Kidney epithelial cell (primary cell): ENCODE data around the gene FGF21. TPM values are rescaled to one million over a fixed set of nuclear protein-coding genes. Genes with fewer than 3 reads are reported as not detected.
"Not testable (repeated sequence)": the region's sequence is repeated elsewhere in the genome, so short reads cannot be mapped to it uniquely, and the experiment has no call there.

Experiments
- DNase-seq: peaks from one replicate; pipeline ENCODE4 v3.0.0-alpha.2; 2010; ENCODE audit warnings: low read depth
- H3K27me3 ChIP-seq: 2 replicates; pipeline ENCODE4 v1.6.0; 2011; ENCODE audit warnings: low read length; ENCODE audit not compliant: control insufficient read depth, insufficient read depth
- H3K36me3 ChIP-seq: 2 replicates; pipeline ENCODE4 v1.5.1; 2011; ENCODE audit warnings: low read length; ENCODE audit not compliant: control insufficient read depth, insufficient read depth
- H3K4me3 ChIP-seq: 2 replicates; pipeline ENCODE4 v1.5.1; 2011; ENCODE audit warnings: low read depth, mild to moderate bottlenecking, control low read depth, low read length
- CTCF ChIP-seq: IDR thresholded peaks from 2 replicates; pipeline ENCODE4 v1.5.1; 2011; ENCODE audit warnings: mild to moderate bottlenecking, moderate library complexity, low read length, control low read depth, inconsistent platforms; ENCODE audit not compliant: insufficient read depth, poor library complexity, severe bottlenecking
- total RNA-seq: library from RNA; depleted of rRNA; stranded (reverse); fragments of >200 nt; gene quantifications from 2 replicates; pipeline ENCODE4 v1.2.3, GENCODE V29; 2015

Gene FGF21
- total RNA-seq, 1 donor from 2014 or later, result 0.13 TPM

DNA sequence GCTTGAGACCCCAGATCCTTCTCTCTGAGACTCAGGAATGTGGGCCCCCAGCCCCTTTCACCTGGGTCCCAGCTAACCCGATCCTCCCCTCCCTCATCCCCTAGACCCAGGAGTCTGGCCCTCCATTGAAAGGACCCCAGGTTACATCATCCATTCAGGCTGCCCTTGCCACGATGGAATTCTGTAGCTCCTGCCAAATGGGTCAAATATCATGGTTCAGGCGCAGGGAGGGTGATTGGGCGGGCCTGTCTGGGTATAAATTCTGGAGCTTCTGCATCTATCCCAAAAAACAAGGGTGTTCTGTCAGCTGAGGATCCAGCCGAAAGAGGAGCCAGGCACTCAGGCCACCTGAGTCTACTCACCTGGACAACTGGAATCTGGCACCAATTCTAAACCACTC is 463 bp downstream of the FGF21 start:
- no peak for TF ChIP-seq CTCF
- DNase-seq, result no peak
- Histone ChIP-seq H3K36me3 (no peaks in the 10 kb centered on the region), H3K4me3 (no peak overlapping the region), H3K27me3 (peaks cover 5% of the 10 kb centered on the region)

DNA sequence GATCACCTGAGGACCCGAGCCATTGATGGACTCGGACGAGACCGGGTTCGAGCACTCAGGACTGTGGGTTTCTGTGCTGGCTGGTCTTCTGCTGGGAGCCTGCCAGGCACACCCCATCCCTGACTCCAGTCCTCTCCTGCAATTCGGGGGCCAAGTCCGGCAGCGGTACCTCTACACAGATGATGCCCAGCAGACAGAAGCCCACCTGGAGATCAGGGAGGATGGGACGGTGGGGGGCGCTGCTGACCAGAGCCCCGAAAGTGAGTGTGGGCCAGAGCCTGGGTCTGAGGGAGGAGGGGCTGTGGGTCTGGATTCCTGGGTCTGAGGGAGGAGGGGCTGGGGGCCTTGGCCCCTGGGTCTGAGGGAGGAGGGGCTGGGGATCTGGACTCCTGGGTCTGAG is 888 bp downstream of the FGF21 start:
- H3K4me3 ChIP-seq, result no peak overlapping the region
- TF ChIP-seq CTCF, result no peak
- peaks cover 5% of the 10 kb centered on the region for H3K27me3 ChIP-seq
- DNase-seq, result no peak
- H3K36me3 ChIP-seq, result no peaks in the 10 kb centered on the region

DNA sequence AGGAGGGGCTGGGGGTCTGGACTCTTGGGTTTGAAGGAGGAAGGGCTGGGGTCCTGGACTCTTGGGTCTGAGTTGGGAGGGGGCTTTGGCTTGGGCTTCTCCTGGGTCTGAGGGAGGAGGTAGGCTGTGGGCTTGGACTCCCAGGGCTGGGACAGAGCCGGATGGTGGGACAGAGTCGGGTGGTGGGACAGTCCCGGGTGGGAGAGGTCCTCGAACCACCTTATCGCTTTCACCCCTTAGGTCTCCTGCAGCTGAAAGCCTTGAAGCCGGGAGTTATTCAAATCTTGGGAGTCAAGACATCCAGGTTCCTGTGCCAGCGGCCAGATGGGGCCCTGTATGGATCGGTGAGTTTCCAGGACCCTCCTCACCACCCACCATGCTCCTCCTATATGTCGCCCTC is 1.4 kb downstream of the FGF21 start:
- H3K4me3 ChIP-seq, result no peak overlapping the region
- DNase-seq, result no peak
- TF ChIP-seq CTCF, result no peak
- H3K27me3 ChIP-seq, result peaks cover 6% of the 10 kb centered on the region
- no peaks in the 10 kb centered on the region for H3K36me3 ChIP-seq

GRCh38 chr19:48757089-48757675 is 1.9 kb downstream of the FGF21 start:
- no peak for DNase-seq
- no peaks in the 10 kb centered on the region for H3K36me3 ChIP-seq
- TF ChIP-seq CTCF, result no peak
- H3K27me3 ChIP-seq, result peaks cover 11% of the 10 kb centered on the region
- no peak overlapping the region for H3K4me3 ChIP-seq

DNA sequence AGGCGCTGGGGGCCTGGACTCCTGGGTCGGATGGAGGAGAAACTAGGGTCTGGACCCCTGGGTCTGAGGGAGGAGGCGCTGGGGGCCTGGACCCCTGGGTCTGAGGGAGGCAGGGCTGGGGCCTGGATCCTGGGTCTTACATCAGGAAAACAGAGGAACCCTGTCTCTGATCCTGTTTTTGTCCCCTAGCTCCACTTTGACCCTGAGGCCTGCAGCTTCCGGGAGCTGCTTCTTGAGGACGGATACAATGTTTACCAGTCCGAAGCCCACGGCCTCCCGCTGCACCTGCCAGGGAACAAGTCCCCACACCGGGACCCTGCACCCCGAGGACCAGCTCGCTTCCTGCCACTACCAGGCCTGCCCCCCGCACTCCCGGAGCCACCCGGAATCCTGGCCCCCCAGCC is 2.4 kb downstream of the FGF21 start:
- H3K4me3 ChIP-seq, result no peak overlapping the region
- no peak for DNase-seq
- no peak for TF ChIP-seq CTCF
- peaks cover 15% of the 10 kb centered on the region for H3K27me3 ChIP-seq
- no peaks in the 10 kb centered on the region for H3K36me3 ChIP-seq

GRCh38 chr19:48760504-48761205 is 5.3 kb downstream of the FGF21 start:
- H3K27me3 ChIP-seq, result peaks cover 15% of the 10 kb centered on the region
- no peaks in the 10 kb centered on the region for H3K36me3 ChIP-seq
- H3K4me3 ChIP-seq, result no peak overlapping the region
- DNase-seq, result no peak
- TF ChIP-seq CTCF, result no peak

DNA sequence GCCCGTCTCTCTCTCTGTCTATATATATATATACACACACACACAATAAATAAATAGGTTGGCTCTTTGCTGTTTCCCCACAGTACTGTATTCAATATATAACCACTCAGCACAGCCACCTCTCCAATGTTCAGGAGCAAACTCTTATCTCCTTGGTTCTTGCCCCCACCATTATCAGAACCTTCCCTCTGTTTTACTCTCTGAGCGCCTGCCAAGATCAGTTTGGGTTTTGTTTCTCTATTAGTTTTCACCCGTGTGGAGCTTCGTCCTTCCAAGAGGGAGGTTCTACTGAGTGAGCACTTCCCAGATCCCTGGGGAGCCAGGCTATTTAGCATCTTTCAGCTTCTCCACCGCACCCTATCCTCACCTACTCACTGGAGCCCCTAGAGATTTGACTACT is 10.5 kb downstream of the FGF21 start:
- peaks cover 24% of the 10 kb centered on the region for H3K27me3 ChIP-seq
- H3K4me3 ChIP-seq, DNase-seq, H3K36me3 ChIP-seq: not testable (repeated sequence)

- not testable (repeated sequence) for DNase-seq, H3K36me3 ChIP-seq, H3K4me3 ChIP-seq
- peaks cover 11% of the 10 kb centered on the region for H3K27me3 ChIP-seq
Observed at GRCh38 chr19:48768171-48768753, 12.9 kb downstream of the FGF21 start.
